ENCODE data around the gene POLR3K. TPM values are rescaled to one million over a fixed set of nuclear protein-coding genes. Genes with fewer than 3 reads are reported as not detected.
A peak's percentile ranks its signal among the peaks of the same experiment; 100 is the strongest.

POLR3K gene
- total RNA-seq, 1 experiment from 2014 or later, result 40.1 TPM

DNA sequence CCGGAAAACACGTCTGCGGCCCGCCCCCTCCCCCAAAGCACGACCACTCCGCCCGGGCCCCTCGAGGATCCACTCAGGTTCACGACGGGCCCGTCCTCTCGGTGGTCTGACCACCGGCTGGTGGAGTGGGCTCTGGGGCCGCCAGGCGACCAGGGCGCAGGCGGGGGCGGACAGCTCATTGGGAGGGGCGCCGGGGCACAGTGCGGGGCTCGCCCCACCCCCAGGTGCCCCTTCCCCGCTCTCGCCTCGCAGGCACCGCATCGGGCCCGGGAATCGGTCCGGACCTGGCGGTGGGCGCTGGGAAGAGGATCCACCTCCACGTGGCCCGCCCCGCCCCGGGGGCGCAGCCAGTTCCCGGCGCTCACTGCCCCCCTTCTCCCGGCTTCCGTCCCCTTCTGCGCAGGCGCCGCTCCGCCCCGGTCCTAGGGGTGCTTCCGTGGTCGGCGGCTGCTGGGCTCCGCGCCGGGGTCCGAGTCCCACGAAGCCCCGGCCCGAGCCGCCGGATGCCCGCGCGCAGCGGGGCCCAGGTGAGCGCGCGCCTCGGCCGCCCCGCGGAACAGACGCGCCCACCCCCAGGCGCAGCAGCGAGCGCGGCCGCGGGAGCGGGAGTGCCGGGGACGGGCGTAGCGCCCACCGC lies 24.5 kb upstream of the POLR3K start, which contains the start of gene MPG (continued):
- TF ChIP-seq TCF7 (CRISPR knock-in tag; IDR thresholded peaks at IDR 0.05; ENCODE audit: low read depth), result no peak
- TF ChIP-seq NR1H2 (CRISPR knock-in tag; IDR thresholded peaks at IDR 0.05), result no peak
- TF ChIP-seq CDX4 (CRISPR knock-in tag; IDR thresholded peaks at IDR 0.05; ENCODE audit: borderline replicate concordance), result no peak
- no peak for TF ChIP-seq FOXP1 (CRISPR knock-in tag; IDR thresholded peaks at IDR 0.05; ENCODE audit: borderline replicate concordance)
- peak; percentile 82 for TF ChIP-seq USF2 (CRISPR knock-in tag; IDR thresholded peaks at IDR 0.05)
- 0 out of 2 replicates have a peak, but pooled peaks have one; percentile 20 for TF ChIP-seq GABPB1 (CRISPR knock-in tag; IDR thresholded peaks at IDR 0.05)
- TF ChIP-seq JAZF1 (CRISPR knock-in tag; IDR thresholded peaks at IDR 0.05), result no peak
- peak; percentile 19; the same call in 1 of the 2 replicates for TF ChIP-seq ARID4B (CRISPR knock-in tag; IDR thresholded peaks at IDR 0.05; ENCODE audit: borderline replicate concordance)
- no peak for TF ChIP-seq SMAD4 (CRISPR knock-in tag; IDR thresholded peaks at IDR 0.05)
- TF ChIP-seq ZNF416 (CRISPR knock-in tag; IDR thresholded peaks at IDR 0.05), result no peak
- no peak for TF ChIP-seq JUN (CRISPR knock-in tag; IDR thresholded peaks at IDR 0.05)
- TF ChIP-seq, protein P1, sequence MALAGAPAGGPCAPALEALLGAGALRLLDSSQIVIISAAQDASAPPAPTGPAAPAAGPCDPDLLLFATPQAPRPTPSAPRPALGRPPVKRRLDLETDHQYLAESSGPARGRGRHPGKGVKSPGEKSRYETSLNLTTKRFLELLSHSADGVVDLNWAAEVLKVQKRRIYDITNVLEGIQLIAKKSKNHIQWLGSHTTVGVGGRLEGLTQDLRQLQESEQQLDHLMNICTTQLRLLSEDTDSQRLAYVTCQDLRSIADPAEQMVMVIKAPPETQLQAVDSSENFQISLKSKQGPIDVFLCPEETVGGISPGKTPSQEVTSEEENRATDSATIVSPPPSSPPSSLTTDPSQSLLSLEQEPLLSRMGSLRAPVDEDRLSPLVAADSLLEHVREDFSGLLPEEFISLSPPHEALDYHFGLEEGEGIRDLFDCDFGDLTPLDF (CRISPR knock-in tag; IDR thresholded peaks at IDR 0.05), result no peak
- no peak for TF ChIP-seq PRRX2 (CRISPR knock-in tag; IDR thresholded peaks at IDR 0.05)
- no peak for TF ChIP-seq AFF4 (CRISPR knock-in tag; IDR thresholded peaks at IDR 0.05; ENCODE audit: borderline replicate concordance)
- TF ChIP-seq NFYB (CRISPR knock-in tag; conservative IDR thresholded peaks at IDR 0.05; ENCODE audit: low read depth), result no peak
- TF ChIP-seq CREM (CRISPR knock-in tag; IDR thresholded peaks at IDR 0.05), result 0 out of 2 replicates have a peak, but pooled peaks have one; percentile 32
- no peak for TF ChIP-seq ZNF512 (CRISPR knock-in tag; IDR thresholded peaks at IDR 0.05; ENCODE audit: borderline replicate concordance)
- no peak for TF ChIP-seq ZNF219 (CRISPR knock-in tag; IDR thresholded peaks at IDR 0.05; ENCODE audit: borderline replicate concordance)
- no peak for TF ChIP-seq ZBTB21 (CRISPR knock-in tag; IDR thresholded peaks at IDR 0.05; ENCODE audit: borderline replicate concordance)
- TF ChIP-seq, protein P2, sequence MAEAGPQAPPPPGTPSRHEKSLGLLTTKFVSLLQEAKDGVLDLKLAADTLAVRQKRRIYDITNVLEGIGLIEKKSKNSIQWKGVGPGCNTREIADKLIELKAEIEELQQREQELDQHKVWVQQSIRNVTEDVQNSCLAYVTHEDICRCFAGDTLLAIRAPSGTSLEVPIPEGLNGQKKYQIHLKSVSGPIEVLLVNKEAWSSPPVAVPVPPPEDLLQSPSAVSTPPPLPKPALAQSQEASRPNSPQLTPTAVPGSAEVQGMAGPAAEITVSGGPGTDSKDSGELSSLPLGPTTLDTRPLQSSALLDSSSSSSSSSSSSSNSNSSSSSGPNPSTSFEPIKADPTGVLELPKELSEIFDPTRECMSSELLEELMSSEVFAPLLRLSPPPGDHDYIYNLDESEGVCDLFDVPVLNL (CRISPR knock-in tag; IDR thresholded peaks at IDR 0.05; ENCODE audit: borderline replicate concordance, low read depth), result no peak
- peak; percentile 66; the same call in 1 of the 2 replicates for TF ChIP-seq FOXP4 (CRISPR knock-in tag; IDR thresholded peaks at IDR 0.05)
- TF ChIP-seq FOXJ3 (CRISPR knock-in tag; IDR thresholded peaks at IDR 0.05; ENCODE audit: borderline replicate concordance), result no peak
- TF ChIP-seq ZNF263 (CRISPR knock-in tag; IDR thresholded peaks at IDR 0.05; ENCODE audit: low read depth), result no peak
